T-helper 9 cell (primary cell): Measurements from ENCODE around the gene RPL5.
A peak's percentile ranks its signal among the peaks of the same experiment; 100 is the strongest.

Experiments
- DNase-seq: peaks from one replicate; pipeline ENCODE4 v3.0.0-alpha.2; 2020

RPL5 gene

GRCh38 chr1:92858564-92859399 is 26.9 kb downstream of the RPL5 start:
- DNase-seq, result peak; percentile 14

DNA sequence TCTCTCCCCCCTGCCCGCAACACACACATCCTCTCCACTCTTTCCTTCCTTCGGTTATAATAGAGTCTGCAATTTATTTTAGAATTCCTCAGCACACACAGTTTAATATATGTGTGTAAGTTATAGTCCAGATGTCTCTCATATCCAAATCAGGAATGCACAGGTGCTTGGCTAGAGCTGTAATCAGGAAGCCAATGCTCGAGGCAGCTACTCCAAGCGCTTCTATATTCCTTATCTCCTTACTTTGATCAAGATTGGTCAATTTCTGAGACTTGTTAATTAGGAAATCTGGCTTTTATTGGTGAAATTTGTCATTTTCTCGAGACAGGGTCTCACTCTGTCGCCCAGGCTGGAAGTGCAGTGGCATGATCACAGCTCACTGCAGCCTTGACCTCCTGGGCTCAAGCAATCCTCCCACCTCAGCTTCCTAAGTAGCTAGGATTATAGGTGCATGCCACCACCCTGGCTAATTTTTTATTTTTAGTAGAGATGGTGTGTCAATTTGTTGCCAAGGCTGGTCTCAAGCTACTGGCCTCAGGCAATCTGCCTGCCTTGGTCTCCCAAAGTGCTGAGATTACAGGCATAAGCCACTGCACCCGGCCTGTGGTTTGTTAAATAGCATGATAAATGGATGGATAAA is 27.7 kb downstream of the RPL5 start:
- no peak for DNase-seq

DNA sequence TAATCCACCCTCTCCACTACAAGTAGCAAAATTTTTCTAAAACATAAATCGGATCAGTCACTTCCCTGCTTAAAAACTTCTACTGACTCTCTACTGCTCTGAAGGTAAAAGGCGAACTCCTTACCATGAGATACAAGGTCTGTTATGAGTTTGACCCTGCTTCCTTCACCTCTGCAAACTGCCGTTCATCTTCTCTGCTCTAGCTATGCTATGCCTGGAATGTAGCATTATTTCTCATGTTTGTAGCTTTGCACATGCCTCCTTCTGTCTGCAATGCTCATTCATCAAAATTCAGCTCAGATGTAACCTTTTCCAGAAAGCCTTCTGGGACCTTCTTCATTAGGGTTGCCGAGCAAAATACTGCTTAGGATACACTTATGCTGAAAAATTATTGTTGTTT is 30.8 kb downstream of the RPL5 start:
- DNase-seq, result no peak

DNA sequence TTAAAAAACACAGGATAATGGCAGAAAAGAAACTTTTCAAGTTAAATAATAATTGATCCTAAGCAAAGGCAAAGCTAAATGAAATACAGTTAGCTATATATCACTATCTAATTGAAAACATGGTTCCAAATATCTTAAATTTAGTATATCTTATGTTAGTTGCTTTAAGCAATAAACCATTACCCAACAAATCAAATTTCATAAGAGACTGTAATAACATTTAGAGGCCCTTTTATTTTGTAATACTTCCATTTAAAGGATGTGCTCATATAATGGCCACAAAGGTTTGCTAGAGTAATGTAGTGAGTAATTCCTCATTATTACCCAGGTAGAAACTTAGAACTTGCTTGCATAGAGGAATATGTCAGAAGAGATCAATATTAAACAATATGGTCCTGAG is 32.3 kb downstream of the RPL5 start:
- DNase-seq, result no peak

DNA sequence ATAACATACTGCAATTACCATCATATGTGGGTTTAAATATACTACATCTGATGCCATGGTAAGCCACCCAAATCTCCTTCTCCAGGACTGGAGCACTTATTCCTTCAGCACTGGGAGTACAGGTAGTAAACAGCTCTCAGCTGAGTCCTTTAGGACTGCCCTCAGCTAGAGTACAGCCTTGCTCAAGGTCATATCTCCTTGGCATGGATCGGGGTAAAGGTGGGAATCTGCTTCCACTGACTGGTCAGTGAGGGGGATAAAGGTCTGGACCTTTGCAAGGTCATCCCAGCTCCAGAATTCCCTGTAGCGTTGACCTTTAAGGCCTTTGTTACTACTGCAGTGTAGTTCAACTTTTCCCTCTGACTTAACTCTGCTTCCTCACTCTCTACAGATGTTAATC is 38.8 kb downstream of the RPL5 start:
- DNase-seq, result no peak

- no peak for DNase-seq
Measured at GRCh38 chr1:92872719-92873118, 40.9 kb downstream of the RPL5 start.

- no peak for DNase-seq
Measured at GRCh38 chr1:92874987-92875386, 43.1 kb downstream of the RPL5 start.

GRCh38 chr1:92876351-92876750 is 44.5 kb downstream of the RPL5 start:
- no peak for DNase-seq

DNA sequence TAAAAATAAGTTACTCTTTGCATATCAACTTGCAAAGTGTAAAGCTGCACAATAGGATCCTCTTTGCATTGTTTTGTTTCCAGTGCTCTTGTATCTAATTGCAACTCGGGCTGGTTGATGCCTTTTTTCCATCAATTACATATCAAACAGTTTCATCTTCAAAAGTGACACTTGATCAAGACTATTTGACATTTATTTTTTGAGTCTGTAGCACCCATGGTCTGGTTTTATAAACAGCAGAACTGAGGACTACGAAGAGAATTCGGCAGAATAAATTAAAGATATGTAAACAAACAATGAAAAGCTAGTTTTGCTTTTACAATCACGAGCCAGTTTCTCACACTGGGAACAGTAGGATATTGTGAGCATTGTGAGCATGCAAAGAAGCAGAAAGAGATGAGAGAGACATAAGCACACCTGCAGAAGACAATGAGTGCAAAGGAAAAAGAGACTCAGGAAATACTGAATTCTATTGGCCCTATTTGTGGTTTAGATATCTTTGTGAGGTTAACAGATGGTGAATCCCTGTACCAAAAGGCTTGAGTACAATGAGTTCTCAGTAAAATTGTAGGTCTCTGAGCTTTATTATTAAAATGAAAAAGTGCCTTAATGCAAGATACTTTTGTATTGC is 45.4 kb downstream of the RPL5 start:
- no peak for DNase-seq

- no peak for DNase-seq
Measured at GRCh38 chr1:92877792-92878191, 46.0 kb downstream of the RPL5 start.

- DNase-seq, result no peak
Measured at GRCh38 chr1:92879316-92879968, 47.6 kb downstream of the RPL5 start.

DNA sequence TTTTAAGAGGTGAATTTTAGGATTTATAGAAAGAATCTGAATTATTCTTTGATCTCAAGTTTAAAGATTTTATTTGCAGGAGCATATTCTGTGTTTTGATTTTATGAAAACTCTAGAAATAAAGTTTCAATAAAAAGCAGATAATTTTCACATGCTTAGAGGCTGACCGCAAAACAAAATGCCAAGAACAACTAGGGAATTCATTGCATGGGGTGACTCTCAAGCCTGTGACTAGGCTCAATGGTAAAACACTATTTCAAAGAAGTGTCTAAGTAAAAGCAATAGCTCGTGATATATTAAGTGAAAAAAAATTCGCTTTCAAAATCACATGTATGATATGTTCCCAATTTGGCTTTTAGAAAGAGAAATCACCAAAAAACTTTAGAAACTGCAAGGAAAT is 49.6 kb downstream of the RPL5 start:
- DNase-seq, result no peak

DNA sequence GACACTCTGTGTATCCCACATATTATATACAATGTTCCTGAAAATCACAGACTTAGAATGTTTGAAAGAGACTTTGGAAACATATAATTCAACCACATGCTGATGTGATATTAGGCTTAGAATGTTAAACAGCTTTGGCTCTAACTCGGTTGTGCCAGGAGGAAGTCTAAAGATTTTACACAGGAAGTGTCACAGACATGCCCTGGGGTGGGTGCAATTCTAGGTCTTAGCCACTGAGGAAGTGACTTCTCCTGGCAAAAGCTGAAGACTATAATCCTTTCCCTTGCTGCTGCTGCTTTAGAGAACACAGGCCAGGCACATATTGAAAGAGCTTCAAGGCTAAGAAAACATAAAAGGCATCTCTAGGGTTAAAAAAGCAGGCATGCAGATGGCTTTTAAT is 51.0 kb downstream of the RPL5 start:
- peak; percentile 16 for DNase-seq

GRCh38 chr1:92883297-92883696 is 51.5 kb downstream of the RPL5 start:
- DNase-seq, result no peak

DNA sequence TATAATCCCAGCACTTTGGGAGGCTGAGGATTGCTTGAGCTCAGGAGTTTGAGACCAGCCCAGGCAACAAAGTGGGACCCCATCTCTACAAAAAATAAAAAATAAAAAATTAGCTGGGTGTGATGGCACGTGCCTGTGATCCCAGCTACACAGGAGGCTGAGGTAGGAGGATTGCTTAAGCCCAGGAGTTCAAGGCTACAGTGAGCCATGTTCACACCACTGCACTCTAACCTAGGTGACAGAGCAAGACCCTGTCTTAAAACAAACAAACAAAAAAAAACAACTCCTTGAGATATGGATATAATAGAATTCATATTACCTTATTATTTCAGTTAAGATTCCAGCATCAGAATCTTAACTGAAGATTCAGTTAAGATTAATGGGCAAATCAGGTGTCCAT is 52.4 kb downstream of the RPL5 start:
- no peak for DNase-seq

- DNase-seq, result no peak
Measured at GRCh38 chr1:92886886-92887419, 55.1 kb downstream of the RPL5 start.

DNA sequence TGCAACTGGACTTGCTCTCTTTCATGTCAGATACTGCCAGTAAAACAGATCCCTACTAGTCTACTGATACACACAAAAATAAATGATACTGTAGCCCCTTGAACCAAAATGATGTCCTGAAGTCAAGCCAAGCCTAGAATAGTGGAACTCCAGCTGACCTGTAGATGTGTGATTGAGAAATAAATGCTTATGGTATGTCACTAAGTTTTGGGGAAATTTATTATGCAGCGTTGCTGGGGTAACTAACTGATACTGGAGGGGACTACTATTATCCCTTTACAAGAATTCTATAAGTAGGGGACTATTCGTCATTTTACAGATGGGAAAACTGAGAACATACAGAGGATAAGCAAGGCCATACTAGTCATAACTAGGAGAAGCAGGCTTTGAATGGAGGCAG is 55.6 kb downstream of the RPL5 start:
- DNase-seq, result no peak
